Astrocyte (in vitro differentiated cells and primary cell): ENCODE measurements around the gene RPL13A. TPM values are rescaled to one million over a fixed set of nuclear protein-coding genes. Genes with fewer than 3 reads are reported as not detected.

ENCODE experiments used
- DNase-seq: peaks from one replicate; pipeline ENCODE4 v3.0.0-alpha.2; 2010; ENCODE audit warnings: low read depth
- FAIRE-seq: peaks from 2 replicates; lab custom pipeline; 2011; peaks lifted over from hg19 to GRCh38; lab: Jason Lieb, UNC
- H2AFZ ChIP-seq: 2 replicates; pipeline ENCODE4 v1.6.0; 2012; ENCODE audit warnings: low read depth, low read length, inconsistent platforms
- H3K27ac ChIP-seq: 2 replicates; pipeline ENCODE4 v1.5.1; 2011; ENCODE audit warnings: low read depth, low read length, inconsistent platforms
- H3K27me3 ChIP-seq: 2 replicates; pipeline ENCODE4 v1.6.0; 2011; ENCODE audit warnings: low read length, inconsistent platforms; ENCODE audit not compliant: insufficient read depth
- H3K36me3 ChIP-seq: 2 replicates; pipeline ENCODE4 v1.5.1; 2011; ENCODE audit warnings: low read length, inconsistent platforms; ENCODE audit not compliant: insufficient read depth
- H3K4me1 ChIP-seq: 2 replicates; pipeline ENCODE4 v1.5.1; 2011; ENCODE audit warnings: low read length, inconsistent platforms; ENCODE audit not compliant: insufficient read depth
- H3K4me2 ChIP-seq: 2 replicates; pipeline ENCODE4 v1.6.0; 2012; ENCODE audit warnings: low read length, inconsistent platforms
- H3K4me3 ChIP-seq: 2 replicates; pipeline ENCODE4 v1.5.1; 2011; ENCODE audit warnings: low read depth, mild to moderate bottlenecking, low read length, inconsistent platforms; ENCODE audit not compliant: insufficient read depth
- H3K79me2 ChIP-seq: 2 replicates; pipeline ENCODE4 v1.6.0; 2012; ENCODE audit warnings: mild to moderate bottlenecking, low read length, inconsistent platforms; ENCODE audit not compliant: insufficient read depth
- H3K9ac ChIP-seq: 2 replicates; pipeline ENCODE4 v1.6.0; 2012; ENCODE audit warnings: mild to moderate bottlenecking, low read length, inconsistent platforms
- H3K9me3 ChIP-seq: 2 replicates; pipeline ENCODE4 v1.5.1; 2012; ENCODE audit warnings: low read depth, mild to moderate bottlenecking, low read length, inconsistent platforms; ENCODE audit not compliant: insufficient read depth
- H4K20me1 ChIP-seq: 2 replicates; pipeline ENCODE4 v1.6.0; 2012; ENCODE audit warnings: low read length, inconsistent platforms; ENCODE audit not compliant: insufficient read depth
- H3K27ac Mint-ChIP-seq: one replicate; pipeline ENCODE4 v1.8.0; 2021; ENCODE audit warnings: mild to moderate bottlenecking, mixed read lengths; ENCODE audit not compliant: unreplicated experiment
- H3K27me3 Mint-ChIP-seq: one replicate; pipeline ENCODE4 v1.8.0; 2021; ENCODE audit warnings: low read depth, mixed read lengths; ENCODE audit not compliant: unreplicated experiment
- H3K36me3 Mint-ChIP-seq: one replicate; pipeline ENCODE4 v1.8.0; 2021; ENCODE audit warnings: low read depth, mixed read lengths; ENCODE audit not compliant: unreplicated experiment
- H3K4me1 Mint-ChIP-seq: one replicate; pipeline ENCODE4 v1.8.0; 2021; ENCODE audit warnings: low read depth, mixed read lengths; ENCODE audit not compliant: unreplicated experiment
- H3K4me3 Mint-ChIP-seq: one replicate; pipeline ENCODE4 v1.8.0; 2021; ENCODE audit warnings: mild to moderate bottlenecking, moderate library complexity, mixed read lengths; ENCODE audit not compliant: unreplicated experiment
- H3K9me3 Mint-ChIP-seq: one replicate; pipeline ENCODE4 v1.8.0; 2021; ENCODE audit warnings: mild to moderate bottlenecking, mixed read lengths; ENCODE audit not compliant: unreplicated experiment
- EZH2 ChIP-seq: IDR thresholded peaks from 2 replicates; pipeline ENCODE4 v1.6.1; 2012; ENCODE audit warnings: mild to moderate bottlenecking, low read length, inconsistent platforms; ENCODE audit not compliant: insufficient read depth
- total RNA-seq: library from RNA; stranded (reverse); gene quantifications from 2 replicates; pipeline ENCODE4 v1.2.1, GENCODE V29; 2021
- TF ChIP-seq, protein P1 (sequence below): IDR thresholded peaks from 2 replicates; pipeline ENCODE4 v1.5.1; 2011; ENCODE audit warnings: low read depth, mild to moderate bottlenecking, inconsistent platforms, low read length, moderate library complexity; ENCODE audit not compliant: insufficient read depth

Gene RPL13A
- total RNA-seq, 1 donor from 2014 or later, result 2,119 TPM

DNA sequence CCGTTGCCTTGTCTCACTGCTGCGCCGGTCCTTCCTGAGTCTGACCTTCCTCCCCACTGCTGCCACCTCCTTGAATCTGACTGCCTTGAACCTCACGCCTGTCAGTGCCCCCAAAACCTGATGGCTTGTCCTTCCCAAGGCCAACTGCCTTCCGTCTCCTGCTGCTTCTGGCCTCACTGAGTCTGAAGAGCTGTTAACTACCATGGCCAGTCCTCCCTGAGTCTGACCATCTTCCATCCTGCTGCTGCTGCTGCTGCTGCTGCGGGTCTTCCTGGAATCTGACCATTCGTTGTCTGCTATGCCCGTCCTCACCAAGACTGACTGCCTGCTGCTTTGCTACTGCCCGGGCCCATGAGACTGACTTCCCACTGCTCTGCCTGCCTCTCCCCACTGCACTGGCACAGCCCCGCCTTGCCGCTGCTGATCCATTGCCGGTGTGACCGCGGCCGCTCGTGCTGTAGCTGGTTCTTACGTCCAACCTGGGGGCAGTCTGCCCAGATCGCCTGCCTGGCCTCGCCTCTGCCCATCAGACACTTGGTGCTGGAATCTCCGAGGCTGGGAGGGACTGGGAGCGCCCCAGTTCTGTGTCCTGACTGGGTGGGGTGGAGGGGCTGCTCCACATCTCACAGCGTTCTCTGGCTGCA lies 37.5 kb downstream of the RPL13A start:
- Mint-ChIP-seq H3K9me3 (no peaks in the 10 kb centered on the region), H3K27me3 (peaks cover 2% of the 10 kb centered on the region), H3K4me1 (no peaks in the 10 kb centered on the region), H3K36me3 (peaks cover 15% of the 10 kb centered on the region), H3K4me3 (no peak overlapping the region), H3K27ac (no peak overlapping the region)
- no peak overlapping the region for H3K27ac ChIP-seq
- DNase-seq (no peak), FAIRE-seq (no peak)
- H3K36me3 ChIP-seq, result no peaks in the 10 kb centered on the region
- no peak overlapping the region for H3K4me3 ChIP-seq
- H3K9ac ChIP-seq, result no peak overlapping the region
- H3K4me1 ChIP-seq, result peaks cover 7% of the 10 kb centered on the region
- no peak overlapping the region for H2AFZ ChIP-seq
- TF ChIP-seq, protein P1, sequence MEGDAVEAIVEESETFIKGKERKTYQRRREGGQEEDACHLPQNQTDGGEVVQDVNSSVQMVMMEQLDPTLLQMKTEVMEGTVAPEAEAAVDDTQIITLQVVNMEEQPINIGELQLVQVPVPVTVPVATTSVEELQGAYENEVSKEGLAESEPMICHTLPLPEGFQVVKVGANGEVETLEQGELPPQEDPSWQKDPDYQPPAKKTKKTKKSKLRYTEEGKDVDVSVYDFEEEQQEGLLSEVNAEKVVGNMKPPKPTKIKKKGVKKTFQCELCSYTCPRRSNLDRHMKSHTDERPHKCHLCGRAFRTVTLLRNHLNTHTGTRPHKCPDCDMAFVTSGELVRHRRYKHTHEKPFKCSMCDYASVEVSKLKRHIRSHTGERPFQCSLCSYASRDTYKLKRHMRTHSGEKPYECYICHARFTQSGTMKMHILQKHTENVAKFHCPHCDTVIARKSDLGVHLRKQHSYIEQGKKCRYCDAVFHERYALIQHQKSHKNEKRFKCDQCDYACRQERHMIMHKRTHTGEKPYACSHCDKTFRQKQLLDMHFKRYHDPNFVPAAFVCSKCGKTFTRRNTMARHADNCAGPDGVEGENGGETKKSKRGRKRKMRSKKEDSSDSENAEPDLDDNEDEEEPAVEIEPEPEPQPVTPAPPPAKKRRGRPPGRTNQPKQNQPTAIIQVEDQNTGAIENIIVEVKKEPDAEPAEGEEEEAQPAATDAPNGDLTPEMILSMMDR, result no peak
- TF ChIP-seq EZH2, result no peak
- H3K9me3 ChIP-seq, result no peaks in the 10 kb centered on the region
- peaks cover 19% of the 10 kb centered on the region for H3K79me2 ChIP-seq
- no peaks in the 10 kb centered on the region for H4K20me1 ChIP-seq
- no peaks in the 10 kb centered on the region for H3K27me3 ChIP-seq
- no peak overlapping the region for H3K4me2 ChIP-seq

DNA sequence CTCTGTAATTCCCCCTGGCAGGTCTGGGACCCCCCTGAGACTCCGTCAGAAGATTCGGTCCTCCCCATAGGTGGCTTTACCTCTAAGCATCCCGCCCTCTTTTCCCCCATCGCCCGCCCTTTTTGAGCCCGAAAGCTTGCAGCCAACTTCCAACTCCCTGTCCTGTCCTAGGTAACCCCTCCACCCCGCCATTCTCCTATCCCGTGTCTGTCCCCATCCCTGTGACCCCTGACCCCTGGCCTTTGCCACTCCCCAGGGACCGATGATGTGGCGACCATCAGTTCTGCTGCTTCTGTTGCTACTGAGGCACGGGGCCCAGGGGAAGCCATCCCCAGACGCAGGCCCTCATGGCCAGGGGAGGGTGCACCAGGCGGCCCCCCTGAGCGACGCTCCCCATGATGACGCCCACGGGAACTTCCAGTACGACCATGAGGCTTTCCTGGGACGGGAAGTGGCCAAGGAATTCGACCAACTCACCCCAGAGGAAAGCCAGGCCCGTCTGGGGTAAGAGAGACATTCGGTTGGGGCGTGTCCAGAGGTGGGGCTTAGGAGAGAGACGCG lies 40.9 kb downstream of the RPL13A start:
- Histone ChIP-seq H2AFZ (peak overlapping the region; percentile 73), H3K9me3 (no peaks in the 10 kb centered on the region), H4K20me1 (peaks cover 19% of the 10 kb centered on the region), H3K4me1 (peaks cover 13% of the 10 kb centered on the region), H3K4me3 (peak overlapping the region; percentile 76), H3K27ac (peak overlapping the region; percentile 87), H3K4me2 (peak overlapping the region; percentile 91), H3K9ac (peak overlapping the region; percentile 89), H3K79me2 (peaks cover 32% of the 10 kb centered on the region), H3K36me3 (peaks cover 4% of the 10 kb centered on the region), H3K27me3 (no peaks in the 10 kb centered on the region)
- Mint-ChIP-seq H3K27me3 (peaks cover 2% of the 10 kb centered on the region), H3K9me3 (no peaks in the 10 kb centered on the region), H3K27ac (no peak overlapping the region), H3K4me3 (peak overlapping the region; percentile 54), H3K36me3 (peaks cover 17% of the 10 kb centered on the region), H3K4me1 (peaks cover 4% of the 10 kb centered on the region)
- no peak for TF ChIP-seq EZH2
- TF ChIP-seq, protein P1, result no peak
- FAIRE-seq (no peak), DNase-seq (peak; percentile 59)

DNA sequence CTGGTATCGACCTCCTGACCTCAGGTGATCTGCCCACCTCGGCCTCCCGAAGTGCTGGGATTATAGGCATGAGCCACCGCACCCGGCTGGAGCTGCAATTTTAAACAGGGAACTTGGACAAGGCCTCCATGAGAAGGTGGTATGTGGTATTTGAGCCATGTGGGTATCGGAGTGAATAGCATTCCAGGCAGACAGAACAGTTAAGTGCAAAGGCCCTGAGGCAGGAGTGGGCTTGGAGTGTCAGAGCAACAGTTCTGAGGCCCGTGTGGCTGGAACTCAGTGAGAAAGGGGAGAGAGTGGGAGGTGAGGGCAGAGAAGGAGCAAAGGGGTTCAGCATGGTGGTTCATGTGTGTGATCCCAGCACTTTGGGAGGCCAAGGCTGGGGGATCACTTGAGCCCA lies 43.3 kb downstream of the RPL13A start:
- no peak overlapping the region for H3K27ac Mint-ChIP-seq
- H3K27me3 Mint-ChIP-seq, result peaks cover 2% of the 10 kb centered on the region
- H3K4me3 Mint-ChIP-seq, result no peak overlapping the region
- peaks cover 7% of the 10 kb centered on the region for H3K4me1 Mint-ChIP-seq
- no peaks in the 10 kb centered on the region for H3K9me3 ChIP-seq
- no peak for DNase-seq
- H3K9me3 Mint-ChIP-seq, result no peaks in the 10 kb centered on the region
- peaks cover 40% of the 10 kb centered on the region for H3K79me2 ChIP-seq
- H3K4me1 ChIP-seq, result peaks cover 15% of the 10 kb centered on the region
- no peak overlapping the region for H3K27ac ChIP-seq
- H3K9ac ChIP-seq, result no peak overlapping the region
- H3K4me3 ChIP-seq, result no peak overlapping the region
- peaks cover 40% of the 10 kb centered on the region for H4K20me1 ChIP-seq
- TF ChIP-seq, protein P1, result no peak
- no peak for TF ChIP-seq EZH2
- no peak overlapping the region for H2AFZ ChIP-seq
- FAIRE-seq, result no peak
- H3K27me3 ChIP-seq, result no peaks in the 10 kb centered on the region
- peaks cover 11% of the 10 kb centered on the region for H3K36me3 ChIP-seq
- H3K36me3 Mint-ChIP-seq, result peaks cover 11% of the 10 kb centered on the region
- H3K4me2 ChIP-seq, result peak overlapping the region; percentile 13
